Spleen (tissue), 11 donors: ENCODE measurements around the gene RIPK1. TPM values are rescaled to one million over a fixed set of nuclear protein-coding genes. Genes with fewer than 3 reads are reported as not detected.

Experiments used
- DNase-seq: peaks from one replicate; pipeline ENCODE4 v3.0.0-alpha.2; 2020
- H3K27ac ChIP-seq, 8 donors: fragments of 200-600 bp; sonication (generic) in 7 of 8; 1 replicate in 4 of 8; 2 replicates in 4 of 8; pipeline versions ENCODE4 v1.5.0 to v1.8.0; 2016 to 2021; ENCODE audit warnings: inconsistent platforms in 4 of 8, mild to moderate bottlenecking in 4 of 8, moderate library complexity in 1 of 8
- H3K27me3 ChIP-seq, 7 donors: fragments of 200-600 bp; sonication (generic) in 6 of 7; replicated peaks in 1 of 7; 1 replicate in 4 of 7; 2 replicates in 3 of 7; pipeline versions ENCODE4 v1.5.0 to v1.8.0; 2016 to 2021; ENCODE audit warnings: inconsistent platforms in 3 of 7, mild to moderate bottlenecking in 1 of 7
- H3K36me3 ChIP-seq, 6 donors: fragments of 200-600 bp; sonication (generic) in 5 of 6; 1 replicate in 4 of 6; 2 replicates in 2 of 6; pipeline versions ENCODE4 v1.5.0 to v1.8.0; 2016 to 2021; ENCODE audit warnings: inconsistent platforms in 2 of 6
- H3K4me1 ChIP-seq, 6 donors: fragments of 200-600 bp; sonication (generic) in 5 of 6; 1 replicate in 3 of 6; 2 replicates in 3 of 6; pipeline versions ENCODE4 v1.5.0 to v1.8.0; 2016 to 2021; ENCODE audit warnings: inconsistent platforms in 3 of 6
- H3K4me3 ChIP-seq, 8 donors: fragments of 200-600 bp; sonication (generic) in 7 of 8; 1 replicate in 4 of 8; 2 replicates in 4 of 8; pipeline versions ENCODE4 v1.5.0 to v1.8.0; 2016 to 2021; ENCODE audit warnings: inconsistent platforms in 4 of 8, mild to moderate bottlenecking in 4 of 8, moderate library complexity in 2 of 8
- H3K9me3 ChIP-seq, 8 donors: fragments of 200-600 bp; sonication (generic) in 7 of 8; 1 replicate in 4 of 8; 2 replicates in 4 of 8; pipeline versions ENCODE4 v1.5.0 to v1.8.0; 2016 to 2021; ENCODE audit warnings: inconsistent platforms in 4 of 8
- POLR2A ChIP-seq, 3 donors: fragments of 450-650 bp; IDR thresholded peaks; one replicate each; pipeline ENCODE4 v1.5.1; 2017; ENCODE audit warnings: antibody characterized with exemption in 3 of 3, mild to moderate bottlenecking in 1 of 3
- POLR2AphosphoS5 ChIP-seq, 3 donors: sonication (generic); formaldehyde crosslinking; IDR thresholded peaks; one replicate each; pipeline ENCODE4 v1.5.1; 2017; ENCODE audit warnings: antibody characterized with exemption in 3 of 3
- WGBS, 5 donors: extraction: QIAGEN DNeasy Blood & Tissue Kit in 3 of 5; methylation state at CpG; one replicate each; pipeline versions ENCODE4 v1.1.5 to v1.1.7; 2013 to 2018; 5-methylcytosine and 5-hydroxymethylcytosine counted together
- intact Hi-C: fragments of 100-400 bp; cut with DNase I; formaldehyde crosslinking; loops from one replicate; pipeline ENCODE4 v1.15.0; 2023; ENCODE audit warnings: low total_unique reads
- polyA plus RNA-seq, 3 donors: library from polyadenylated mRNA; stranded (reverse); fragments of 200-250 nt; gene quantifications; one replicate each; pipeline ENCODE4 v1.2.1, GENCODE V29; 2013
- total RNA-seq, 7 donors: library from RNA; depleted of rRNA in 3 of 7; stranded (reverse); fragments of >200 nt in 3 of 7; fragmentation: NEBNext Ultra II Directional in 4 of 7; extraction: Animal tissue kit (Norgen Biotek cat#: 25700) in 4 of 7; gene quantifications; one replicate each; pipeline versions ENCODE4 v1.1.0 to v1.2.1, GENCODE V29; 2016 to 2021
- TF ChIP-seq, protein P1 (sequence below), 11 experiments: fragments of 200-600 bp in 7 of 11; fragments of 450-650 bp in 4 of 11; sonication (generic) in 4 of 11; IDR thresholded peaks in 8 of 11; conservative IDR thresholded peaks in 3 of 11; 1 replicate in 7 of 11; 2 replicates in 4 of 11; pipeline versions ENCODE4 v1.4.0 to v1.8.0; 2016 to 2021; ENCODE audit warnings: antibody characterized with exemption in 11 of 11, inconsistent platforms in 4 of 11, mild to moderate bottlenecking in 1 of 11
- donor health status: healthy with polysubstance abuse.
- donor health status: DM: no; HTN: no; CAD: no; lungs with moderate emphysema.
- donor health status: DM: no; HTN: no; CAD: no.
- donor health status: Bipolar disorder and iron deficiency.
- donor health status: healthy.
- donor health status: DM: no; HTN: no; CAD: no.
- donor health status: DM: yes; HTN: yes; CAD: no.

RIPK1 gene
- total and polyA plus RNA-seq, 10 donors: 8.7 to 37.1 (median 27.1) TPM

DNA sequence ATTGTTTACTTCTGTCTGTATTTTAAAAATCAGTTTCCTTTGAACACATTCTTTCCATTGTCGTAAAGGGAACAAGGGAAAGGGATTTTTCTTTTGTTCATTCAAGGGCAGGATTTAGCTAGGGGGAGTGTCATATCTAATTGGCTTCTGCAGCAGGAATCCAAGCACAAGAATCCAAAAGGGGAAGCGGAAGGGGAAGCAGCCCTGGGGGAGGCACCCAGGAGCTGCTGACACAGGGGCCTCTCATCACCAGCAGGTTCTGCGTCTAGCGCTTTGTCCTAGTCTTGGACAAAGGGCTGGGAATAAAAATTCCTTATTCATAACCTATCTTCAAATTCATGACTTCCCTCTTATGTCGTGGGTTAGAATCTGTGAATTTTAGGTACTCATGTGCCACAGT, 13.7 kb downstream of the RIPK1 start:
- Histone ChIP-seq H3K36me3 (peaks cover 8 to 100% (median 82%) of the 10 kb centered on the region in 6 donors), H3K4me1 (peaks cover 0 to 33% (median 8%) of the 10 kb centered on the region in 6 donors), H3K9me3 (no peaks in the 10 kb centered on the region), H3K27me3 (no peaks in the 10 kb centered on the region), H3K27ac (peak overlapping the region in 6 of 8 donors; percentile 38 to 75 (median 56)), H3K4me3 (no peak overlapping the region)
- 68 to 83% (median 77%) methylated on average over 5 of the region's 5 CpGs for WGBS, 5 donors
- TF ChIP-seq POLR2AphosphoS5 (IDR thresholded peaks at IDR 0.05): peak in 2 of 3 donors; percentile 36 to 50
- no peak for TF ChIP-seq POLR2A (IDR thresholded peaks at IDR 0.05)
- TF ChIP-seq, protein P1, sequence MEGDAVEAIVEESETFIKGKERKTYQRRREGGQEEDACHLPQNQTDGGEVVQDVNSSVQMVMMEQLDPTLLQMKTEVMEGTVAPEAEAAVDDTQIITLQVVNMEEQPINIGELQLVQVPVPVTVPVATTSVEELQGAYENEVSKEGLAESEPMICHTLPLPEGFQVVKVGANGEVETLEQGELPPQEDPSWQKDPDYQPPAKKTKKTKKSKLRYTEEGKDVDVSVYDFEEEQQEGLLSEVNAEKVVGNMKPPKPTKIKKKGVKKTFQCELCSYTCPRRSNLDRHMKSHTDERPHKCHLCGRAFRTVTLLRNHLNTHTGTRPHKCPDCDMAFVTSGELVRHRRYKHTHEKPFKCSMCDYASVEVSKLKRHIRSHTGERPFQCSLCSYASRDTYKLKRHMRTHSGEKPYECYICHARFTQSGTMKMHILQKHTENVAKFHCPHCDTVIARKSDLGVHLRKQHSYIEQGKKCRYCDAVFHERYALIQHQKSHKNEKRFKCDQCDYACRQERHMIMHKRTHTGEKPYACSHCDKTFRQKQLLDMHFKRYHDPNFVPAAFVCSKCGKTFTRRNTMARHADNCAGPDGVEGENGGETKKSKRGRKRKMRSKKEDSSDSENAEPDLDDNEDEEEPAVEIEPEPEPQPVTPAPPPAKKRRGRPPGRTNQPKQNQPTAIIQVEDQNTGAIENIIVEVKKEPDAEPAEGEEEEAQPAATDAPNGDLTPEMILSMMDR (IDR thresholded peaks at IDR 0.05 in 8 of 11, conservative IDR thresholded peaks at IDR 0.05 in 3 of 11): no peak
- DNase-seq: no peak
- intact Hi-C loops: no loop called here

DNA sequence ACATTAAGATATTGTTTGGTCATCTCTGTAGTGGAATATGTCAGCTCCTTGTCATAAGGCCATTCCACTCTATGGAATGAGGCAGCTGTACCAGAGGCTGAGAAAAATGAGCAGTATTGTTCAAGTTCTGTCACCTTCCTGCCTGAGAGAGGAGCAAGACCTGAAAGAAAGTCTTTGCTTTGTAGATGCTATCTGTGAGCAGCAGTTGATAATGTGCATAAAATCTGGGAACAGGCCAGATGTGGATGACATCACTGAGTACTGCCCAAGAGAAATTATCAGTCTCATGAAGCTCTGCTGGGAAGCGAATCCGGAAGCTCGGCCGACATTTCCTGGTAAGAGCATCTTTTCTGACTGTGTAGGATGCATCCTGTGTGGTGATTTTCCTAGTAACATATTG, 16.8 kb downstream of the RIPK1 start:
- WGBS, 5 donors: 93 to 98% (median 97%) methylated on average over 4 of the region's 4 CpGs
- Histone ChIP-seq H3K9me3 (no peaks in the 10 kb centered on the region), H3K4me1 (peaks cover 0 to 33% (median 11%) of the 10 kb centered on the region in 6 donors), H3K27ac (peak overlapping the region in 1 of 8 donors; percentile 9), H3K36me3 (peaks cover 11 to 100% (median 71%) of the 10 kb centered on the region in 6 donors), H3K27me3 (no peaks in the 10 kb centered on the region), H3K4me3 (no peak overlapping the region)
- DNase-seq: no peak
- intact Hi-C loops: no loop called here
- no peak for TF ChIP-seq POLR2AphosphoS5 (IDR thresholded peaks at IDR 0.05)
- TF ChIP-seq POLR2A (IDR thresholded peaks at IDR 0.05): no peak
- TF ChIP-seq, protein P1 (IDR thresholded peaks at IDR 0.05 in 8 of 11, conservative IDR thresholded peaks at IDR 0.05 in 3 of 11): no peak

DNA sequence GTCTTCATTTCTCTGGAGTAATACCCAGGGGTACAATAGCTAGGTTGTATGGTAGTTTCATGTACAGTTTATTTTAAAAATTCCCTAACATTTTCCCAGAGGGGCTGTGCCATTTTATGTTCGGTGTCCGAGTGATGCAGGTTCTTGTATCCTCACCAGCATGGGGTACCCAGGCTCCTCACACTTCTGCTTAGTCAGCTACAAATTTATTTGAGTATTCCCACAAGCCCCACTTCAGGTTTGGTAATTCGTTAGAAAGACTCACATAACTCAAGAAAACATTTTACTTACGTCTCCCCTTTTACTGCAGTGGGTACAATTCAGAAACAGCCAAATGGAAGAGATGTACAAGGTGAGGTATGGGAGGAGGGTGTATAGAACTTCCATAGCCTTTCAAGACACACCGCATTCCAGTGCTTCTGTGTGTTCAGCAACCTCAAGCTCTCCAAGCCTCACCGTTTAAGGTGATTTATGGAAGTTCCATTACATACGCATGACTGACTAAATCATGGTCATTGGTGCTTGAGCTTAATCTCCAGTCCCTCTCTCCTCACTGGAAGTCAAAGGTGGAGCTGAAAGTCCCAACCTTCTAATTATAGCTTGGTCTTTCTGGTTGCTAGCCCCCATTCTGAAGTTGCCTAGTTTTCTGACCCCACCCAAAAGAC, 18.1 kb downstream of the RIPK1 start:
- TF ChIP-seq POLR2AphosphoS5 (IDR thresholded peaks at IDR 0.05) (no peak), POLR2A (IDR thresholded peaks at IDR 0.05) (no peak)
- TF ChIP-seq, protein P1 (IDR thresholded peaks at IDR 0.05 in 8 of 11, conservative IDR thresholded peaks at IDR 0.05 in 3 of 11): no peak
- intact Hi-C loops: no loop called here
- peaks cover 11 to 93% (median 67%) of the 10 kb centered on the region in 6 donors for H3K36me3 ChIP-seq
- no peaks in the 10 kb centered on the region for H3K9me3 ChIP-seq
- no peaks in the 10 kb centered on the region for H3K27me3 ChIP-seq
- H3K4me1 ChIP-seq: peaks cover 0 to 34% (median 9%) of the 10 kb centered on the region in 6 donors
- H3K4me3 ChIP-seq: no peak overlapping the region
- DNase-seq: no peak
- WGBS, 5 donors: 60 to 93% (median 63%) methylated on average over 7 of the region's 7 CpGs
- no peak overlapping the region for H3K27ac ChIP-seq

DNA sequence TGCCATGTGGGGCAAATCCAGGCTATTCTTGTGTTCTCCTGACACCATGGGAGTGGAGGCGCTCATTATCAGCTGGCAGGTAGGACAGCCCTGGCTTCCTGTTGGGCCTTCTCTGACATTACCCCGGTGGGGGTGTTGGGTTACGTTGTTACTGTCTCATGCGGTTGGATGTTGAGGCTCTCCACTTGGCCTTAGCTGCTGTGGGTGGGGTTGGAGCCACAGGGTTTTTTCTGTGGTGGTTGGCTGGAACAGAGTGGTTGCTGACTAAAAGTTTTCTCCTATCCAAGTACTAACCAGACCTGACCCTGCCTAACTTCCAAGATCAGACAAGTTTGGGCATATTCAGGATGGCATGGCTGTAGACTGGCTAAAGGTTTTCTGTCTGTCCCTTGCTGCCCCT, 20.2 kb downstream of the RIPK1 start:
- intact Hi-C loops: no loop called here
- 90 to 100% (median 95%) methylated on average over 1 to 4 of the region's 4 CpGs for WGBS, 5 donors

More for the DNA sequence above, 20.2 kb downstream of the RIPK1 start:
- Histone ChIP-seq H3K4me1 (peaks cover 0 to 22% (median 2%) of the 10 kb centered on the region in 6 donors), H3K36me3 (peaks cover 6 to 73% (median 50%) of the 10 kb centered on the region in 6 donors), H3K9me3 (no peaks in the 10 kb centered on the region), H3K4me3 (no peak overlapping the region), H3K27ac (peak overlapping the region in 5 of 8 donors; percentile 4 to 54 (median 41)), H3K27me3 (no peaks in the 10 kb centered on the region)
- no peak for TF ChIP-seq POLR2AphosphoS5 (IDR thresholded peaks at IDR 0.05)
- no peak for TF ChIP-seq POLR2A (IDR thresholded peaks at IDR 0.05)
- TF ChIP-seq, protein P1 (IDR thresholded peaks at IDR 0.05 in 8 of 11, conservative IDR thresholded peaks at IDR 0.05 in 3 of 11): no peak
- DNase-seq: no peak
